SK-N-SH treated with all-trans-retinoic acid at 6 μM for 48 hours (cell line): ENCODE measurements around the gene FREY1.

Source experiments
- ATAC-seq: fragments of 200-7000 bp; cut with Tn5 transposase; 3 replicates; pipeline ENCODE4 v1.9.1; 2020; ENCODE audit warnings: mild to moderate bottlenecking, moderate library complexity
- ARNTL ChIP-seq: fragments of 450-650 bp; formaldehyde crosslinking; IDR thresholded peaks from 2 replicates; pipeline ENCODE4 v1.5.0; 2020; ENCODE audit warnings: low read depth, mild to moderate bottlenecking, moderate library complexity, borderline replicate concordance
- BACH2 ChIP-seq: fragments of 250-450 bp; sonication (Bioruptor Pico); IDR thresholded peaks from 2 replicates; pipeline ENCODE4 v1.9.0; 2021; ENCODE audit warnings: mild to moderate bottlenecking, borderline replicate concordance
- CSDC2 ChIP-seq: fragments of 250-450 bp; sonication (Bioruptor Pico); IDR thresholded peaks from 2 replicates; pipeline ENCODE4 v1.5.0; 2020; ENCODE audit warnings: mild to moderate bottlenecking, moderate library complexity
- CSRNP3 ChIP-seq: fragments of 250-450 bp; sonication (Bioruptor Pico); IDR thresholded peaks from 2 replicates; pipeline ENCODE4 v1.5.1; 2021; ENCODE audit warnings: mild to moderate bottlenecking, moderate library complexity
- ESRRG ChIP-seq: fragments of 250-450 bp; sonication (Bioruptor Pico); IDR thresholded peaks from 2 replicates; pipeline ENCODE4 v1.6.1; 2021; ENCODE audit warnings: mild to moderate bottlenecking
- GLIS3 ChIP-seq: fragments of 250-450 bp; sonication (Bioruptor Pico); IDR thresholded peaks from 2 replicates; pipeline ENCODE4 v1.5.0; 2020; ENCODE audit warnings: mild to moderate bottlenecking, moderate library complexity
- ISL1 ChIP-seq: fragments of 250-450 bp; sonication (Bioruptor Pico); IDR thresholded peaks from 2 replicates; pipeline ENCODE4 v2.1.2; 2022; ENCODE audit warnings: mild to moderate bottlenecking, moderate library complexity
- OSR1 ChIP-seq: fragments of 250-450 bp; sonication (Bioruptor Pico); IDR thresholded peaks from 2 replicates; pipeline ENCODE4 v1.8.0; 2022; ENCODE audit warnings: moderate library complexity, mild to moderate bottlenecking, inconsistent platforms
- PATZ1 ChIP-seq: fragments of 250-450 bp; sonication (Bioruptor Pico); IDR thresholded peaks from 2 replicates; pipeline ENCODE4 v1.8.0; 2020; ENCODE audit warnings: mild to moderate bottlenecking, moderate library complexity, borderline replicate concordance
- POU6F1 ChIP-seq: fragments of 250-450 bp; sonication (Bioruptor Pico); IDR thresholded peaks from 2 replicates; pipeline ENCODE4 v1.8.0; 2021; ENCODE audit warnings: low read depth, mild to moderate bottlenecking, moderate library complexity, borderline replicate concordance
- PPARA ChIP-seq: fragments of 250-450 bp; sonication (Bioruptor Pico); IDR thresholded peaks from 2 replicates; pipeline ENCODE4 v1.5.0; 2020; ENCODE audit warnings: mild to moderate bottlenecking, borderline replicate concordance
- RARB ChIP-seq: fragments of 250-450 bp; sonication (Bioruptor Pico); IDR thresholded peaks from 2 replicates; pipeline ENCODE4 v1.8.0; 2021; ENCODE audit warnings: mild to moderate bottlenecking, moderate library complexity
- SNAI2 ChIP-seq: fragments of 250-450 bp; sonication (Bioruptor Pico); IDR thresholded peaks from 2 replicates; pipeline ENCODE4 v1.5.0; 2020; ENCODE audit warnings: mild to moderate bottlenecking, moderate library complexity
- TCF4 ChIP-seq: fragments of 250-450 bp; sonication (Bioruptor Pico); IDR thresholded peaks from 2 replicates; pipeline ENCODE4 v1.8.0; 2021; ENCODE audit warnings: mild to moderate bottlenecking, moderate library complexity, borderline replicate concordance
- TOX ChIP-seq: fragments of 250-450 bp; sonication (Bioruptor Pico); IDR thresholded peaks from 2 replicates; pipeline ENCODE4 v1.8.0; 2021; ENCODE audit warnings: mild to moderate bottlenecking, moderate library complexity, borderline replicate concordance
- TSHZ2 ChIP-seq: fragments of 250-450 bp; sonication (Bioruptor Pico); IDR thresholded peaks from 2 replicates; pipeline ENCODE4 v1.5.0; 2020; ENCODE audit warnings: mild to moderate bottlenecking, moderate library complexity
- ZC3H10 ChIP-seq: fragments of 250-450 bp; sonication (Bioruptor Pico); IDR thresholded peaks from 2 replicates; pipeline ENCODE4 v1.5.1; 2021; ENCODE audit warnings: mild to moderate bottlenecking, moderate library complexity
- ZFP3 ChIP-seq: fragments of 250-450 bp; sonication (Bioruptor Pico); IDR thresholded peaks from 2 replicates; pipeline ENCODE4 v1.5.0; 2020; ENCODE audit warnings: mild to moderate bottlenecking, moderate library complexity
- ZFP30 ChIP-seq: fragments of 450-650 bp; formaldehyde crosslinking; IDR thresholded peaks from 2 replicates; pipeline ENCODE4 v1.5.0; 2022; ENCODE audit warnings: mild to moderate bottlenecking, moderate library complexity
- ZNF565 ChIP-seq: fragments of 450-650 bp; formaldehyde crosslinking; conservative IDR thresholded peaks from 2 replicates; pipeline ENCODE4 v1.5.0; 2020; ENCODE audit warnings: low read depth, mild to moderate bottlenecking, moderate library complexity
- ZNF70 ChIP-seq: fragments of 450-650 bp; formaldehyde crosslinking; IDR thresholded peaks from 2 replicates; pipeline ENCODE4 v1.5.0; 2020; ENCODE audit warnings: mild to moderate bottlenecking, moderate library complexity
- ZNF8 ChIP-seq: fragments of 450-650 bp; formaldehyde crosslinking; IDR thresholded peaks from 2 replicates; pipeline ENCODE4 v1.5.0; 2020; ENCODE audit warnings: mild to moderate bottlenecking, moderate library complexity

The FREY1 gene

GRCh38 chr11:45942381-45942780 is 35.3 kb upstream of the FREY1 start:
- ATAC-seq: no peak
- TF ChIP-seq TOX (CRISPR knock-in tag): no peak
- TF ChIP-seq ISL1: no peak
- TF ChIP-seq CSDC2: no peak
- TF ChIP-seq ESRRG (CRISPR knock-in tag): no peak
- no peak for TF ChIP-seq SNAI2 (CRISPR knock-in tag)
- no peak for TF ChIP-seq ZNF8
- TF ChIP-seq GLIS3 (CRISPR knock-in tag): no peak
- TF ChIP-seq ZFP3: no peak
- no peak for TF ChIP-seq BACH2
- no peak for TF ChIP-seq ZNF70 (CRISPR knock-in tag)
- no peak for TF ChIP-seq PATZ1 (CRISPR knock-in tag)
- TF ChIP-seq CSRNP3 (CRISPR knock-in tag): no peak
- TF ChIP-seq RARB (CRISPR knock-in tag): no peak
- TF ChIP-seq POU6F1 (CRISPR knock-in tag): no peak
- no peak for TF ChIP-seq OSR1 (CRISPR knock-in tag)
- TF ChIP-seq ZC3H10 (CRISPR knock-in tag): no peak
- TF ChIP-seq TCF4 (CRISPR knock-in tag): no peak

GRCh38 chr11:45941285-45941684 is 34.2 kb upstream of the FREY1 start:
- TF ChIP-seq TOX (CRISPR knock-in tag) (no peak), SNAI2 (CRISPR knock-in tag) (no peak), POU6F1 (CRISPR knock-in tag) (no peak), TCF4 (CRISPR knock-in tag) (no peak), ISL1 (no peak), ZNF565 (CRISPR knock-in tag) (no peak), PATZ1 (CRISPR knock-in tag) (no peak), ARNTL (CRISPR knock-in tag) (no peak), ZFP3 (no peak), ZNF8 (no peak), PPARA (CRISPR knock-in tag) (no peak), ZFP30 (CRISPR knock-in tag) (no peak), ZNF70 (CRISPR knock-in tag) (no peak), GLIS3 (CRISPR knock-in tag) (no peak), BACH2 (no peak), ESRRG (CRISPR knock-in tag) (no peak)
- TF ChIP-seq, all 23 proteins: peak for 0
- ATAC-seq: no peak

- ATAC-seq: no peak
- TF ChIP-seq PPARA (CRISPR knock-in tag) (no peak), ESRRG (CRISPR knock-in tag) (no peak), OSR1 (CRISPR knock-in tag) (no peak), CSDC2 (no peak), RARB (CRISPR knock-in tag) (no peak), ZNF565 (CRISPR knock-in tag) (no peak), TSHZ2 (CRISPR knock-in tag) (no peak), TOX (CRISPR knock-in tag) (no peak), TCF4 (CRISPR knock-in tag) (no peak), ZFP3 (no peak), PATZ1 (CRISPR knock-in tag) (no peak), ZFP30 (CRISPR knock-in tag) (no peak)
Measured at GRCh38 chr11:45939836-45940235, 32.8 kb upstream of the FREY1 start.
